NCI-H345 treated with DMSO at 0.1 percent for 48 hours (cell line): ENCODE measurements around the gene CACNB2.

Experiments used
- DNase-seq: peaks from one replicate; lab custom pipeline; 2025; ENCODE audit not compliant: unreplicated experiment; lab: John Stamatoyannopoulos, UW

The CACNB2 gene

GRCh38 chr10:18328941-18329340, 188.7 kb downstream of the CACNB2 start:
- DNase-seq, result no peak

GRCh38 chr10:18332048-18332447, 191.8 kb downstream of the CACNB2 start:
- no peak for DNase-seq

DNA sequence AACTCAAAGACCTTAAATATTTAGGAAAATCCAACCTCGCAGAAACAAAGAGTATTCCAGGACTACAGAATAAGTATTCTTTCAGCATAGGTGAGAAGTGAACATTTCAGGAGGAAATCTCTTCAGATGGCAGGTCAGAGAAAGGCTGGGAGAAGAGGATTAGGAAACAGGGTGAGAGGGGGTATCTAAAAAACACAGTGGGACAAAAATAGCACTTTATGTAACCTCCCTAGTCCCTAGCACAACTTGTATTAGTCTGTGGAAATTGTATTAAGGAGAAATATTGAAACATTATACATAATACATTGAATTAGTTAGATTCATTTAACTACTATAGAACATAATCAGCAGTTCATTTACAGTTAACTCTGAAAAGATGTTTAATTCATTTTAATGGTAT, 192.3 kb downstream of the CACNB2 start:
- DNase-seq, result no peak

- no peak for DNase-seq
Observed at GRCh38 chr10:18333621-18334020, 193.4 kb downstream of the CACNB2 start.

GRCh38 chr10:18334116-18334867, 194.1 kb downstream of the CACNB2 start:
- DNase-seq, result no peak

DNA sequence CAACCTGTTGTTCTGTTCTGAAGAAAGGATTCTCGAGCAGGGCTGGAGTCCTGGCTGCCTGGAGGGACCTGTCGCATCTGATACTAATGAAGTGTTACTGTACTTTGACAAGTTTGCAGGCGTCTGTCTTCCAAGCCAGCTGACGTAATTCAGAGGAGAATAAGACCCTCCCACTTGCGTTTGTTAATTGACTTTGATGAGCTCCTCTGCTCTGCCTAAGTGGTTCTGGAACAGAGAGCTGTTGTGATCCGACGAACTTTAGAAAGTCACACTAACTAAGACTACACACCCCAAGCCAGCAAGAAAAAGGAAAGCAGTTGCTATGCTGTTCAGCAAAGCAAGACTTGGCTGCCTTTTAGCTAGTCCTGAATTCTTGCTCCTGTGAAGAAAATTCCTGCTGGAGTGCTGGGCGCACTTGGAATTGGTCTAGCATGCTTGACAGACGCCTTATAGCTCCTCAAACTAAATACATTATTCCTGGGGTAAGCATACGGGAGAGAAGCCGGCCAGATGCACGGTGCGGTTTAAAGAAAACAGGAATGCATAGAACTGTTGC, 200.3 kb downstream of the CACNB2 start:
- DNase-seq, result no peak

DNA sequence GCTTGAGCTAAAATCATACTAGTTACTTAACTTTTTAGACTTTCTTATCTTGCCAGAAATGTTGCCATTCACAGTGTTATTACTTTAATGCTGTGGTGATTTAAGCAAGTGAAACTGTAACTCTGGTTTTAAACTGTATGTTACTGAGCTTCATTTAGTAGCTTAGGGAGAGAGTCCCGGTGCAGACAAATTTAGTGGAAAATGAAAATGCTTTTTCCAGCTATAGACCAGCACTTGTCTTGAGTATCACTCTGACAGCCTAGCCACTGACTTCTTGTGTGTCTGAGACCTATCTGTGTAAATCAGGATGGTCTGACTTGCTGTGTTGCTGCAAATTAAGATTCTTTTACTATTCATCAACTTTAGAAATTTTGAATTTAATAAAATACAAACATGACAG, 200.8 kb downstream of the CACNB2 start:
- no peak for DNase-seq

- no peak for DNase-seq
Observed at GRCh38 chr10:18343573-18343972, 203.3 kb downstream of the CACNB2 start.

DNA sequence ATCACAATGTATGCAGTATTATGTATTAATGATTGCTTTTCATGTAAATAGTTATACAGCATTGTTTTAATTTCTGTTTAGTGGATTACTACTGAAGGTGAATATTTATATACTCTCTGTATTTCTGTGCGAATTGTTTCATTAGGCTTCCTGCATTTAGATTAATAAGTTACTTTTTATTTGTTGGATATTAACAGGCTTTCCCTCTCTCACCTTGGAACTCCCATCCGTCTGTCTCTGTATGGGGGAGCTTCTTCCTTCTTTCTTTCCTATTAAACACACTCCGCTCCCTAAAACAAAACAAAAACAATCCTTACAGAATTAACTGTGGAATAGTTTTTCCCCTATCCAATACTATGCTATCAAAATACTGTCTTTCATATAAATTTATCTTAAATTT, 205.1 kb downstream of the CACNB2 start:
- no peak for DNase-seq

DNA sequence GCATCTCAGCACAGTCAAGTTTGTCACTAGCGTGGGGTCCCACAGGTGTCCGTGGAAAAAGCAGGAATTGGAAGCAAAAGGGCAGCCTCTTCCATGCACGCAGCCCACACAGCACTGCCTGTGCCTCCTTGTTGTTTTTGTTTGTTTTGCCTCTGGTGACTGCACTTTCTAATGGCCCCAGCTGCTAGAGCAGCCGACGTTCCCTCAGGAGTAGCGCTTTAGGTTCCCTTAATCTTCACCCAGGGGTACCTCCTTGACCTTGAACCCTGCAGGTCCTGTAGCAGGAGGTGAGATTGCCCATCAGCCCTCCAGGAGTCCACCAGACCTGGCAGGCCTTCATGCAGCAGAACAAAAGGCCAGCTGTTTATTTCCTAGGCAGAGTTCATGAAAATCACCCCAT, 210.1 kb downstream of the CACNB2 start:
- DNase-seq, result no peak

DNA sequence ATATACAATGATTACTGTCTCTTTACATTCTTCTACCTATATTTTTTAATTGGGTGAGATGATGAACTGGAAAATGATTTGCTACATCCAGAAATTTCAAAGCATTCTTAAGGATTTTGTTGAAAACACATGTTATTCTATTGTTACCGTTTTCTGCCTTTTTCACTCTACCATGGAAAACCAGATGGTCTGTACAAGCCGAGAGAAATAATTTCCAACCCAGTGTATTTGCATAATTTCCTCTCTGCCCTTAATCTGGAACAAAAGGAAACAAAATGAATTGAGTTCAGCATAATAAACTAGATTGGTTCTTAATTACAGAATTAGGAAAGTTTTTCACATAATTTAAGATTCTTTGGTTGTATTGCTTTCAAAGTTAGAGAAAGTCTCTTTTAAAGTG, 211.2 kb downstream of the CACNB2 start:
- DNase-seq, result no peak

DNA sequence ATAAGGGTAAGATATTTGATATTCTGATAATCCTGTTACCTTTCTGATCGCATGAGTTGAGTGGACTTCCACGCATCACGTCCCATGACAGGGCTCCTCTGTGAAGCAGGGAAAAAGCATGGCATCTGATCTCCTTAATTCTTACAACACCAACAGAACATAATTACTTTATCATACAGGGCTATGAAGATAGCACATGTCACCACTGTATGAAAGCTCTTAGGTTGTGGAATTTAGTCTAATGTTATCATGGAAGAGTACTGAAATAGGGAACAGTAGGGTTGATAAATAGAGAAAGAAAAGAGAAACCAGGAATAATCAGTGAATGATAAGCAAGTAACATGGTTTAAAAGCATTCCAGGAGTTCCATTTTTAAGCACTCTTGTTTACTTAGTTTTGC, 212.0 kb downstream of the CACNB2 start:
- no peak for DNase-seq

DNA sequence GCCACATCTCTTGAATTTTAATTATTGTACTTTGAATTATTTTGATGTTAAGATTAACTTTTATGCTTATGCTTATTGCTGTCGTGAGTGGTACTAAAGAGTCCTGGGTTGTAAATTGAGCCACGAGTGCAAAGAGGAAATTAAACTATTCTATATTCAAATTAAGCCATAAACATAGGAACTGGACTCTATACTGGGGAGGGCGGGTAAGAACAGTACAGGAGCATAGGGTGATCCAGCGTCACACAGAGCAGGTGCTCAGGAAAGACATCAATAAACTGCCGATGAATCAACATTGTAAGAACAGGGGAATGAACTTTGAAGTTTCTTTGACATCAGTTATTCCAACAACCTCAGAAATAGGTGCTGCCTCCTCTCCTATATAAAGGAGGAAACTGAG, 219.6 kb downstream of the CACNB2 start:
- no peak for DNase-seq

- no peak for DNase-seq
Observed at GRCh38 chr10:18362892-18363291, 222.7 kb downstream of the CACNB2 start.

GRCh38 chr10:18364987-18365775, 225.0 kb downstream of the CACNB2 start:
- no peak for DNase-seq

GRCh38 chr10:18367840-18368239, 227.6 kb downstream of the CACNB2 start:
- DNase-seq, result no peak

- DNase-seq, result no peak
Observed at GRCh38 chr10:18368273-18368672, 228.0 kb downstream of the CACNB2 start.

GRCh38 chr10:18368682-18369081, 228.5 kb downstream of the CACNB2 start:
- DNase-seq, result no peak

- DNase-seq, result no peak
Observed at GRCh38 chr10:18369859-18370473, 229.7 kb downstream of the CACNB2 start.

- DNase-seq, result no peak
Observed at GRCh38 chr10:18376650-18377049, 236.4 kb downstream of the CACNB2 start.

GRCh38 chr10:18377898-18378297, 237.7 kb downstream of the CACNB2 start:
- no peak for DNase-seq

GRCh38 chr10:18378766-18379165, 238.5 kb downstream of the CACNB2 start:
- DNase-seq, result no peak
